HCT116 (cell line): ENCODE measurements around the gene ADGRD1.

ENCODE experiments used
- EZH2 ChIP-seq: fragments of 200-600 bp; sonication (generic); IDR thresholded peaks from 2 replicates; pipeline ENCODE4 v1.6.1; 2017; ENCODE audit warnings: antibody characterized with exemption, mixed run types
- POLR2A ChIP-seq: IDR thresholded peaks from 2 replicates; pipeline ENCODE4 v1.7.0; 2011; ENCODE audit warnings: borderline replicate concordance; ENCODE audit not compliant: insufficient read depth, insufficient read length; ENCODE audit errors: extremely low read depth
- POLR2AphosphoS5 ChIP-seq: IDR thresholded peaks from 2 replicates; pipeline ENCODE4 v1.6.1; 2011; ENCODE audit warnings: mild to moderate bottlenecking, low read depth, low read length, moderate library complexity
- RAD21 ChIP-seq: IDR thresholded peaks from 2 replicates; pipeline ENCODE4 v1.6.1; 2012; ENCODE audit warnings: low read depth, mild to moderate bottlenecking
- SIN3A ChIP-seq: IDR thresholded peaks from 2 replicates; pipeline ENCODE4 v1.6.1; 2012; ENCODE audit warnings: low read depth
- SP1 ChIP-seq: IDR thresholded peaks from 2 replicates; pipeline ENCODE4 v1.6.1; 2012; ENCODE audit warnings: low read depth
- SRF ChIP-seq: IDR thresholded peaks from 2 replicates; pipeline ENCODE4 v1.6.1; 2012; ENCODE audit warnings: low read depth
- TF ChIP-seq, protein P1 (sequence below), 3 experiments: fragments of 200-600 bp in 1 of 3; sonication (generic) in 1 of 3; IDR thresholded peaks in 2 of 3; conservative IDR thresholded peaks in 1 of 3; 2 replicates each; pipeline ENCODE4 v1.5.1; 2012 to 2017; ENCODE audit warnings: low read depth in 2 of 3, low read length in 2 of 3, antibody characterized with exemption in 1 of 3, borderline replicate concordance in 1 of 3, control low read depth in 1 of 3, mild to moderate bottlenecking in 1 of 3, mixed read lengths in 1 of 3, mixed run types in 1 of 3, moderate library complexity in 1 of 3; ENCODE audit not compliant: insufficient read depth in 1 of 3

- TF ChIP-seq, protein P1, sequence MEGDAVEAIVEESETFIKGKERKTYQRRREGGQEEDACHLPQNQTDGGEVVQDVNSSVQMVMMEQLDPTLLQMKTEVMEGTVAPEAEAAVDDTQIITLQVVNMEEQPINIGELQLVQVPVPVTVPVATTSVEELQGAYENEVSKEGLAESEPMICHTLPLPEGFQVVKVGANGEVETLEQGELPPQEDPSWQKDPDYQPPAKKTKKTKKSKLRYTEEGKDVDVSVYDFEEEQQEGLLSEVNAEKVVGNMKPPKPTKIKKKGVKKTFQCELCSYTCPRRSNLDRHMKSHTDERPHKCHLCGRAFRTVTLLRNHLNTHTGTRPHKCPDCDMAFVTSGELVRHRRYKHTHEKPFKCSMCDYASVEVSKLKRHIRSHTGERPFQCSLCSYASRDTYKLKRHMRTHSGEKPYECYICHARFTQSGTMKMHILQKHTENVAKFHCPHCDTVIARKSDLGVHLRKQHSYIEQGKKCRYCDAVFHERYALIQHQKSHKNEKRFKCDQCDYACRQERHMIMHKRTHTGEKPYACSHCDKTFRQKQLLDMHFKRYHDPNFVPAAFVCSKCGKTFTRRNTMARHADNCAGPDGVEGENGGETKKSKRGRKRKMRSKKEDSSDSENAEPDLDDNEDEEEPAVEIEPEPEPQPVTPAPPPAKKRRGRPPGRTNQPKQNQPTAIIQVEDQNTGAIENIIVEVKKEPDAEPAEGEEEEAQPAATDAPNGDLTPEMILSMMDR (IDR thresholded peaks at IDR 0.05 in 2 of 3, conservative IDR thresholded peaks at IDR 0.05 in 1 of 3; ENCODE audit: borderline replicate concordance in 1 of 3, insufficient read depth in 1 of 3, low read depth in 2 of 3, low read length in 2 of 3) = no peak
- TF ChIP-seq EZH2 (no peak), SRF (no peak), SP1 (no peak), POLR2A (no peak), POLR2AphosphoS5 (no peak), RAD21 (no peak), SIN3A (no peak)
Measured at GRCh38 chr12:131015581-131016337, 62.1 kb downstream of the ADGRD1 start.
